ENCODE data around the gene SAMSN1.

- TF ChIP-seq CTCF (IDR thresholded peaks at IDR 0.05), result no peak
- TF ChIP-seq POLR2A (IDR thresholded peaks at IDR 0.05), result no peak
These were observed 5.6 kb upstream of the SAMSN1 start for GRCh38 chr21:14551741-14552140.

Data from stomach (tissue), 4 donors.